ENCODE results near the gene SAMSN1. TPM values are rescaled to one million over a fixed set of nuclear protein-coding genes. Genes with fewer than 3 reads are reported as not detected.
A peak's percentile ranks its signal among the peaks of the same experiment; 100 is the strongest.

The SAMSN1 gene
- total RNA-seq, 2 donors from 2014 or later, result 1.8 to 4.6 TPM

DNA sequence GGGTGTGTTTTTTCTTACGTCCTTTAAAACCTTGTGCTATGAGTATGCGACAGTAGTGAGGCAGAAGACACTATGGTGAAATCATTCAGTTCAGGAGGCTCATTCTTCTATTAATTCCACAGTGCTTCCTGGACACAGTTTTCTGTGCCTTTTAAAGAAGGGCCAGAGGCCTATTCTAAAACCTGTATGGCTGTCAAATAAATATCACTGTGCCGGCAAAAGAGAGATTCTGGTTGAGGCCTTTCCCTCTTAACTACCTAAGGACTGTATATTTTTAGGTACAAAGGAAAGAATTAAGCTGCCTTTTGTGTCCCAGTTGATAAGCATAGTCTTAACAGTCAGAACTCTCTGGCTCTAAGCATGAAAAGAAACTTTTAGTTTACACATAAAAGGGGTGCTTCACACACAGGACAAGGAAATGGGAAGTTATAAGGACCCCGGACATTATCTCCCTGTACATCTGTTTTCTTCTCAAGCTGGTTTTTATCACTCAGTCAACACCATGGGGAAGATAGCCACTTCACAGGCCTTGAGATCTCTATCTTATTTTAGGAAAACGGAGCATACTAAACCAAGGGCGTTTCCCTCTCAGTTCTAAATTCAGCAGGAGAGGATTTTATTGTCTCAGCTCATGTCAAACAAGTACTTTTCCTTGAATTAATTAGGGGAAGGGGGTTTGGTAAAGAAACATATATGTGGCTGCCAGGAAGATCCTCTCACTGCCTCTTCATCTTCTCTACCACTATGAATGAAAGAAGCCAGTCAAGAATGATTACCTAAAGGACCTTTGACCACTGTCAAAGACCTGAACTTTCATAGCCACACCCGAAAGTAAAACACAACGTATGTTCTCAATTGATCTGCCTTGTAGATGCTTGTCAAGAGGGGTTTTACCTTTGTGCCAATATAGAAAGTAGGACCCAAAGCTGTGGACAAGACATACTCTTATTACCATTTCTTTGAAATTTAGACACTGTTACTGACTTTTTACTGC is 91.8 kb downstream of the SAMSN1 start:
- 41 to 46% methylated on average over 8 of the region's 8 CpGs for WGBS, 2 donors
- H3K27me3 ChIP-seq, result no peaks in the 10 kb centered on the region
- H3K4me1 ChIP-seq, result no peaks in the 10 kb centered on the region
- TF ChIP-seq, protein P1, sequence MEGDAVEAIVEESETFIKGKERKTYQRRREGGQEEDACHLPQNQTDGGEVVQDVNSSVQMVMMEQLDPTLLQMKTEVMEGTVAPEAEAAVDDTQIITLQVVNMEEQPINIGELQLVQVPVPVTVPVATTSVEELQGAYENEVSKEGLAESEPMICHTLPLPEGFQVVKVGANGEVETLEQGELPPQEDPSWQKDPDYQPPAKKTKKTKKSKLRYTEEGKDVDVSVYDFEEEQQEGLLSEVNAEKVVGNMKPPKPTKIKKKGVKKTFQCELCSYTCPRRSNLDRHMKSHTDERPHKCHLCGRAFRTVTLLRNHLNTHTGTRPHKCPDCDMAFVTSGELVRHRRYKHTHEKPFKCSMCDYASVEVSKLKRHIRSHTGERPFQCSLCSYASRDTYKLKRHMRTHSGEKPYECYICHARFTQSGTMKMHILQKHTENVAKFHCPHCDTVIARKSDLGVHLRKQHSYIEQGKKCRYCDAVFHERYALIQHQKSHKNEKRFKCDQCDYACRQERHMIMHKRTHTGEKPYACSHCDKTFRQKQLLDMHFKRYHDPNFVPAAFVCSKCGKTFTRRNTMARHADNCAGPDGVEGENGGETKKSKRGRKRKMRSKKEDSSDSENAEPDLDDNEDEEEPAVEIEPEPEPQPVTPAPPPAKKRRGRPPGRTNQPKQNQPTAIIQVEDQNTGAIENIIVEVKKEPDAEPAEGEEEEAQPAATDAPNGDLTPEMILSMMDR (IDR thresholded peaks at IDR 0.05), result no peak
- no peak for TF ChIP-seq POLR2A (IDR thresholded peaks at IDR 0.05)
- DNase-seq (no peak), ATAC-seq (no peak)
- H3K36me3 ChIP-seq (replicated peaks in 1 of 2; ENCODE audit: insufficient read depth in 1 of 2, low read depth in 2 of 2), result no peaks in the 10 kb centered on the region
- H3K27ac ChIP-seq, result no peak overlapping the region
- intact Hi-C loops (cut with DNase I), result no loop called here
- no peaks in the 10 kb centered on the region for H3K9me3 ChIP-seq
- no peak overlapping the region for H3K4me3 ChIP-seq

DNA sequence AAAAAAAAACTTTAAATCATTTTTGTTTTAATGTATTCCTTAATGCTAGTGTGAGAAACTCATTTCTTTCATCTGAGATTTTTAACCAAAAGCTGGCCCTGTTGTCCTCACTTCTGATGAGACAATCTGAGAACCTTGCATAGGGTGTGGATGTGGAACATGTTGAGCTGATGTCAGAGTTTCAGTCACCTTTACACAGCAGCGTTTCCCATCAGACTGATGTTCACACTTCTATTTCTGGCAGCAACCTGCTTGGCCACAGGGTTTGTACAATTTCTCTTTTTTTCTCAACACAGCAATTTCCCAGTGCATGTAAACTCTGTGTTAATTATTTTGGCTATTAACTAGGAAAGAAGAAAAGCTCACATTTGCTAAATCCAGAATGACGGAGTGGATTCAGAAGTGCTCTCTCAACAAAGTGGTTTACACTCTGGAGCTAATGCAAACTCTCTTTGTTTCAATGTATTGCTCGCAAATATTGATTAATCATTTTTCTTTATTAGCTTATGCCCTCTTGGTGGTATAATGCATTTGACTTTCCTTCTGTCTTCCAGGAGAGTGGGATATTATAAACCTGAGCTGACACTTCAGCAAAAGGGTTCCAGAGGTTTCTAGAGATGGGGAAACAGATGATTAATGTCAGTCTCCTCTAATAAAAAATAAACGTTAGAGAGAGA is 92.6 kb downstream of the SAMSN1 start:
- Histone ChIP-seq H3K27ac (no peak overlapping the region), H3K36me3 (replicated peaks in 1 of 2; ENCODE audit: insufficient read depth in 1 of 2, low read depth in 2 of 2) (no peaks in the 10 kb centered on the region), H3K9me3 (no peaks in the 10 kb centered on the region), H3K4me1 (no peaks in the 10 kb centered on the region), H3K27me3 (no peaks in the 10 kb centered on the region), H3K4me3 (no peak overlapping the region)
- no peak for ATAC-seq
- TF ChIP-seq POLR2A (IDR thresholded peaks at IDR 0.05), result no peak
- TF ChIP-seq, protein P1 (IDR thresholded peaks at IDR 0.05), result no peak
- DNase-seq, result peak in 1 of 4 donors; percentile 3
- 38 to 39% methylated on average over 4 of the region's 4 CpGs for WGBS, 2 donors
- intact Hi-C loops (cut with DNase I), result no loop called here

DNA sequence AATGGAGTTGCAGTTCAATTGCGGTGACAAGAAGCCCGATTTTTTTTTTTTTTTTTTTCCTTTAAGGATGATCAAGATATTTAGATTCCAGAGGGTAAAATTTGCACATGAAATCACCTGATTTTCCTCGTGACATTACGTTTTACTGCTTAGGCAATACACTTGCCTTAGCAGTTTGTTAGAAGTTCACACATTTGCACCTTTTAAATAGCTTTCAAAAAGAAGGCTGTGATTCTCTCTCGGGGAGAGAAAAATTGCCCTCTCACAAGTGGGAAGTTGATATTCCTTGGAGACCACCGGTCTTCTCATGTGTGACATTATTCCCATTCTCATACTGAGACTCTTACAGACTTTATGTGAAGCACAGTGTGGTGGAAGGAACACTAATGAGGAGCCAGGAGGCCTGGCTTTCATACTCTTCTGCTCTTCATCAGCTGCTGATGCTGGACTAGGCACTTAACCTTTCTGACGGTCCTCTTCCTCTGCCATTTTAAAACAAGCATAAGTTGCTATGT is 93.3 kb downstream of the SAMSN1 start:
- ATAC-seq (no peak), DNase-seq (no peak)
- intact Hi-C loops (cut with DNase I), result no loop called here
- Histone ChIP-seq H3K36me3 (replicated peaks in 1 of 2; ENCODE audit: insufficient read depth in 1 of 2, low read depth in 2 of 2) (no peaks in the 10 kb centered on the region), H3K9me3 (no peaks in the 10 kb centered on the region), H3K4me3 (no peak overlapping the region), H3K4me1 (no peaks in the 10 kb centered on the region), H3K27ac (no peak overlapping the region), H3K27me3 (no peaks in the 10 kb centered on the region)
- 44 to 45% methylated on average over 7 of the region's 7 CpGs for WGBS, 2 donors
- no peak for TF ChIP-seq POLR2A (IDR thresholded peaks at IDR 0.05)
- TF ChIP-seq, protein P1 (IDR thresholded peaks at IDR 0.05), result no peak

DNA sequence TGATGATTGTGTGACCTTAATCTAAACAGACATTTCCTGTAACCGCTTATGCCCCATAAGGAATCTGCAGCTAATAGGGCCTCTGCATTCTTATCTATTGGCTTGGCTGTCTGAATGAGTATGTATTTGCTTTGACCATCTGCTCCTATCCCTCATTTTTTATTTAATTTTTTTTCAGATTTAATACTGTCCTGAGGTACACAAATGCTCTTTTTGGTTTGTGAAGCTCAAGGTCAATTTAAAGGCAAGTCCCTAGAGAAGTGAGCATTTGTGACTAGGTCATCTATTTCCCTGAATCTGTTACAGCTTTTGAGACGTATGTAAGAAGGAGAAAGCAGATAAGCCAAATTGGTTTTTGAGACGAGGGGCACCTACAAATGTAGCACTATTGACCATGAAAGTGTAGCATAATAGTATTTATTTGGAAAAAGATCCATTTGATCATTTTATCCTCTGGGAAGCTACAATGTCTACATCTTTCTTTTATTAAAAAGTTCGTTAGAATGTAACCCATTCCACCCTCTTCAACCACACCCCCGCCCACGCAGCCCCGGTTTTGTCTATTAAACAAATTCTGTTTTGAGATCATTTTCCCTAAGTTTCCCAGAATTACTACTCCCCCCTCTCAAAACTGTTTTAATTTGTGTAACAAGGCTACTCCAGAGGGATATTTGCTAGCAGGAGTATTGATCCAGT is 93.9 kb downstream of the SAMSN1 start:
- H3K27ac ChIP-seq, result no peak overlapping the region
- H3K36me3 ChIP-seq (replicated peaks in 1 of 2; ENCODE audit: insufficient read depth in 1 of 2, low read depth in 2 of 2), result no peaks in the 10 kb centered on the region
- WGBS, 2 donors, result 48 to 58% methylated on average over 7 of the region's 7 CpGs
- H3K9me3 ChIP-seq, result no peaks in the 10 kb centered on the region
- DNase-seq (no peak), ATAC-seq (no peak)
- TF ChIP-seq POLR2A (IDR thresholded peaks at IDR 0.05), result no peak
- TF ChIP-seq, protein P1 (IDR thresholded peaks at IDR 0.05), result no peak
- intact Hi-C loops (cut with DNase I), result no loop called here
- H3K27me3 ChIP-seq, result no peaks in the 10 kb centered on the region
- no peak overlapping the region for H3K4me3 ChIP-seq
- no peaks in the 10 kb centered on the region for H3K4me1 ChIP-seq

Data from body of pancreas (tissue), 4 donors.